Activated CD4-positive, alpha-beta T cell treated with anti-CD3 and anti-CD28 coated beads for 1 hour (primary cell): ENCODE data around the gene AK8.

Experiments
- DNase-seq: peaks from one replicate; pipeline ENCODE4 v3.0.0-alpha.2; 2020

Gene AK8

DNA sequence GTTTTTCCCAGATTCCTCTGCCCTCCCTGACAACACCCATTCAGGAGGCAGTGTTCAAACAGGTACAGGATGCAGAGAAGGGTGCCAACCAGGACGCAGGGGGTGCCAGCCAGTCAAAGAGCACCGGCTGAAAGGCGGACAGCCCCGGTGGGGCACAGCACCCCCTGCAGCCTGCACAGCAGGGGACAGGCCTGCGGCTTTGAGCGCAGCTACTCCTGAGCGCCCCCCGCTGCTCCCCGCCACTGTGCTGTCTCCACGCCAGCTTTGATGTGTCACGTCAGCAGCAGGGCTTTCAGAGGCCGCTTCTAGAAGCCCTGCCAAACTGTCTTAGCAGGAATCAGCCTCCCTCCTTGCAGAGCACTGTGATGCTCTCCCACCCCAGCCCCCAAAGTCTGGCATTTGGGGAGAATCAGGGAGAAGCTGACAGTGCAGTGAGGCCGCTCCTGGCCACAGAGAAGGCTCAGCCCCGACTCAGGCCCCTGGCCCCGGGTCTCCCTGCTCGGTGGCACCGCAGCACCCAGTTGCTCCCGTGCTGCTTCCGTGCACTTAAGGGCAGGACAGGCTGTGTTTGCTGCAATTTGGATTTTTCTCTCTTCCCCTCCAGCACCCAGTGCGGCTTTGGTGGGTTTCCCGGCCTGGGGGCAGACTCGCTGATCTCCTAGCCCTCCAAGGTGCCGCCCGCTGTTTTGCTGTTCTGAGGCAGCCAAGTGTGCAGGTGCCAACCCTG is 20.3 kb downstream of the AK8 start:
- no peak for DNase-seq

DNA sequence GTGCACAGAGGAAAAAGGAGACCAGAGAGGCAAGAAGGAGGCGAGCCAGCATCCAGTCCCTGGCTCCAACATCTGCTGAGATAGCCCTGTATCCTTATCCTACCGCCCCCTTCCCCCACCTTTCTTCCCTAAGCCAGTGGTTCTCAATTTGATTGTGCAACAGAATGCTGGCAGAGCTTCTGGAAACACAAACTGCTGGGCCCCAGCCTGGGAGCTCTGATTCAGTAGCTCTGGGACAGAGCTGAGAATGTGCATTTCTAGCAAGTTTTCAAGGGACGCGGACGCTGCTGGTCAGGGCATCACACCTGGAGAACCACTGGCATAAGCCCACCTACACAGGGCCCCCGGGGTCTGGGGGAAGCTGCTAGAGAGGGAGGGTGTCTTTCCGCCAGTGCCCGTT is 21.1 kb downstream of the AK8 start:
- DNase-seq: no peak

DNA sequence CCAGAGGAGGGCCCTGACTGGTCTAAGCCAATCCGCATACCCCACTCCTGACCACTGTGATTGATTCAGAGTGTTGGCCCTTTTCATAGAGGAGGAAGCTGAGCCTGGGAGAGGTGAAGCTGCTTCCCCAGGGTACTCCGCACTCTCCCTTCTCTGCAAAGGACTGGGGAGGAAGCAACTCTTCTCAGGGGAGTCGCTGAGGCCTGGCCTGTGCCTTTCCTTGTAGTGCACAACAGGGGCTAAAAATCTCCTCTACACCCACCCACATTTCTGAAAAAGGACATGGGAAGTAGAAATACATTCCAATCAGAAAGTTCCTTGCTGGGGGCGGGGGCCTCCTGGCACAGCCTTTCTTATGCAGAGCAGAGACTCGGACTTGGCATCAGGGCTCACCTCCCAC is 22.2 kb downstream of the AK8 start:
- DNase-seq: no peak

DNA sequence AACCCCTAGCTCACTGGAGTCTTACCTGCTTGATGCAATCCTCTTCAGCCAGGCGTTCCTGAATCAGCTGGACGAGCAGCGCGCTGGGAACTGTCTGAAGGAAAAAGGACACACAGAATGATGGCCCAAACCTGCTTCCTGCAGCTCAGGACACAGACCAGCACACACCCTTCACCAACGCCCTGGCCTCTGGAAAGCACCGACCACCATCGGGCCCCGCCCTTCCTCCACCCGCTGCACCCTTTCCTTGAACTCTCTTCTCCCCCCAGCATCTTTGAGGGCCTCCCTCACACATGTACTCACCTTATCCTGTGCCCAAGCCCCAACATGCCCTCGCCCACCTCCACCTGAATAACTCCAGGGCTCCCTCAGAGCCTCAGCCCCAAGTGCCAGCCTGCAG is 23.3 kb downstream of the AK8 start:
- no peak for DNase-seq

DNA sequence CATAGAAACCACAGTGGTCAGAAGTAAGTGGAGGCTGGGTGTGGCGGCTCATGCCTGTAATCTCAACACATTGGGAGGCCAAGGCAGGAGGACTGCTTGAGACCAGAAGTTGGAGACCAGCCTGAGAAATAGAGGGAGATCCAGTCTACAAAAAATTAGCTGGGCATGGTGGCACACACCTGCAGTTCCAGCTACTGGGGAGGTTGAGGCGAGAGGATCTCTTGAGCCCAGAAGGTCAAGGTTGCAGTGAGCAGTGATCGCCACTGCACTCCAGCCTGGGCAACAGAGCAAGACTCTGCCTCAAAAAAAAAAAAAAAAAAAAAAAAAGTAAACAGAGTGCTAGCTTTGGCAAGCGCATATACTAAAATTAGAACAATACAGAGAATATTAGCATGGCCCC is 24.6 kb downstream of the AK8 start:
- no peak for DNase-seq

DNA sequence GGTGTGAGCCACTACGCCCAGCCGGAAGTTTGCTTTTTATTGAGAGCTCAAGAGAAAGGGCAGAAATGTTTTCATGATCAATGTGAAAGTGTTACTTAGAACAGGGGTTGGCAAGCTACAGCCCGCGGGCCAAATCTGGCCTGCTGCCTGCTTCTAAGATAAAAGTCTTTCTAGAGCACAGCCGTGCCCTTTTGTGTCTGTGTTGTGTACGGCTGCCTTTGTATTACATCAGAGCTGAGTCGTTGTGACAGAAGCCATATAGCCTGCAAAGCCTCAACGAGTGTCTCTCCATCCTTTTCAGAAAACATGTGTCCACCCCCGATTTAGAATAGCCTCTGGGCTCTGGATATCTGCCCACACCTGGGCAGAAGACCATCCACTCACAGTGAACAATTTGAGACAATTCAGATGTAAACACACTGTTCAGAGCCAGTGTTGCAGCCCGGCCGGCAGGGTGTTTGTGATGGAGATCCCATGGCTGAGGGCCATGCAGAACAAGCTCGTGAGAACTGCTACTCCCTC is 28.8 kb downstream of the AK8 start:
- DNase-seq: no peak

DNA sequence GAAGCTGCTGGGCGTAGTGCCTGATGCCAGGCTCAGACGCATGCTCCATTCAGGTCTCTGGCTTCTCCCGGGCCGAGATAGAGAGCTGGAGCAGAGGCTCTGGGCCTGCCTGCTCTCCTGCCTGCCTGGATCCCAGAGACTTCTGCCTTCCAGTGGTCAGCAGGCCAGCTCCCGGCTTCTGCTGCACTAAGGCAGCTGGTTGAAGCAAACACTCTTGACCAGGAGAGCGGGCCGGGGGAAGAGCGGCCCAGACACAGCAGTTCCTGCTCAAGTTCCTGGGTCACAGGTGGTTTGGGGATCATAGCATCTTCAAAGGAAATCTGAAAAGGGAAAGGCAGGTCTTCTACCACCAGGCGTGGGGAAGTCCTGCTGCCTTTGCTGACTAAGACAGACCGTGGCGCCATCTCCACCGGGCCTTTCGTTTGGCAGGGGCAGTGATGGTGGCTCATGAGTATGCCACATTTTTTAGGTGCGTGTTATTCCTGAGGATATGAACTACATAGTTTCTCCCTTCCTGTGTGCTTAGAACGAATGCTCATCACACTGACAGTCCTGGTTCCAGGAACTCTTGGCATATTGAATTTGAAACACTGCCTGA is 31.1 kb downstream of the AK8 start:
- DNase-seq: no peak

DNA sequence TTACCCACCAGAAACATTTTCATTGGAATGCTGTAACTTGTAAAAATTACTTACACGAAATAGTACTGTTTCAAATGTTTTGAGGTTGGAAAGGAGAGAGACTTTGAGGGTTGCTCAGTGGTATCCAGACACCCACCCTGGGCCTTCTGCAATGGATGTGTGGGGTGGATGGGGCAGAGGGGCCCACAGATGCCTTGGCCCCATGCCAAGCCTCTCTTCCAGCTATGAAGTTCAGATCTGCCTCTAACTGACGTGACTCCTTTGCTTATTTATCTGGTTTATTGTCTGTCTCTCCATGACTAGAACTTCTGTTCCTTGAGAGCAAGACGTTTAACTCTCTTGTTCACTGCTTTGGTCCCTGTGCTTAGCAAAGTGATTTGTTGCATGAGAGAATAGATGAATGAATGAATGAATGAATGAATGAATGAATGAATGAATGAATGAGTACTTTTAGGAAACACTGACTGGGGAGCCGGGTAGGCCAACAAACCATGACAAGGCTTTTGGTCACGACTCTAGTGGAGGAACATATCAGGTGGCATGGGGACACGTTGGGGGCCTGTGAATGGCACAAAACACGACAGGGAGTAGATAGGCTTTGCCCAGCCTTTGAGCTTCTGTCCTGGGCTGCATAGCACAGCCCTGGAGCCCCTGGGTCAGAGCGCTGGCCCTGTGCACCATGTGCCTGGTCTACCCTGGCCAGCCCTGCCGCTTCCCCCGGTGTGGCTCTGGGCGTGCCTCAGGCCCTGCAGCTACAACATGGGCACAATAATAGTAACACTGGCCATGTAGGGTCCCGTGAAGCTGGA is 31.8 kb downstream of the AK8 start:
- no peak for DNase-seq

DNA sequence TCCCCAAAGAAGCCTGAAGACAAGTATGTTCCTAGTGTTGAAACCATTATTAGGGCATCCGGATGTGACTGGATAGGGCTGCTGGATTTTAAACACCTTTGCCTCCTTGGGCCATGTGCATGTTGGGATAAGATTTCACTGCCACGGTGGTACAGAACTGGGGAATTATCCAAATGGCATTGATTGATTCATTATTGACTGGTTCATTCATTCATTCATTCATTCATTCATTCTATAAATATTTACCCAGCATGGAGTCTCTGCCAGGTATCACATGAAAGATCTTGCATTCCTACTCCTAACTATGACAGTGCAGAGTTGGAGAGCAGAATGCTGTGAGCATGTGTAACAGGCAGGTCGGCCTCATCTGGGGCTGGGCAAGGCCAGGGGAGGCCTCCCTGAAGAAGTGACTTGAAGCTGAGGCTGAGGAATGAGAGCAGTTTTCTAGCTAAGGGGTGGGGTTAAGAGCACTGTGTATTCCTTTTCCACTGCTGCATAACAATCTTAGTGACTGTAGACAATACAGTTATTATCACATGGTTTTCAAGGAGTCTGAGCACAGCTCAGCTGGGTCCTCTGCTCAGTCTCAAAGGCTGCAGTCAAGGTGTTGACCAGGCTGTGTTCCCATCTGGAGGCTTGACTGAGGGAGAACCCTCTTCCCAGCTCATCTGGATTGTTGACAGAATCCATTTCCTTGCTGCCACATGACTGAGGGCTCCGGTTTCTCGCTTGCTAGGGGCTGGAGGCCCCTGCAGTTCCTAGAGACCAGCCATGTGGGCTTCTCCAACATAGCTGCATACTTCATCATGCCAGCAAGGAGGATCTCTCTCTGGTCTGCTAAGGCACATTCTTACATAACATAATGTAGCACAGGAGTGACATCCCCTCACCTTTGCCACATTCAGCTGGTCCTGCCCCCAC is 35.7 kb downstream of the AK8 start:
- DNase-seq: no peak

DNA sequence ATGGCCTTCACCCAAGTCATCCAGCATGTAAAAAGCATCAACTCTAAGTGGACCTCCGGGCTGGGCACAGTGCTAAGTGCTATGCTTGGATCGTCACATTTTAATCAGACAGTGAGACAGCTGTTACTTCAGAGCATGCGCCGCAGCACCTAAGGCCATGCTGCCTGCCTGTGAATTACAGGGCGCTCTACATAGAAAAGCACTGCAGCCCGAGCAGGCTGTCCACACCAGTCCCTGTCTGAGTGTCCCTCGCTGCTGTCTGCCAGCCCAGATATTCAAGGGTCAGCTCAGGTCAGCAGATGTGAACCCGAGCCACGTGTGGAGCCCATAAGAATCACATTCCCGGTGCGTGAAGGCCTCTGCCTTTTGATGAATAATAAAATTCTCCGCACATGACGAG is 37.1 kb downstream of the AK8 start:
- DNase-seq: no peak

DNA sequence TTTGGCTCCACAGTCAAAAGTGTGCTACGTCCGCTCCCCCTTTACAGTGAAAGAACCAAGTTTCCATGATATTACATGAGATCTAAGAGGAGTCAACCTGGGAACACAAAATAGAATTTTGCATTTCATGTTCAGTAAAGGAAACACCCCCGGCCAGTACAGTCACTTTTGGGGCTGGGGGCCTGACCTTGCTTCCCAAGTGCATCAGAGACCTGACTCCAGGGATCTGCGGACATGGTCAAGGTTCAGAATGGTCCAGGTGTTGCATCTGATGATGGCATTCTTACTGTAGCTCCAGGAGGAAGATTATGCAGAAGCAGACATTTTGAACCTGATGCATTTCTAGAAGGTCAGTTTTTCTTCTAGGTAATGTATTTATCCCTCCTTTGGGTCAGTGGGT is 39.8 kb downstream of the AK8 start:
- no peak for DNase-seq

DNA sequence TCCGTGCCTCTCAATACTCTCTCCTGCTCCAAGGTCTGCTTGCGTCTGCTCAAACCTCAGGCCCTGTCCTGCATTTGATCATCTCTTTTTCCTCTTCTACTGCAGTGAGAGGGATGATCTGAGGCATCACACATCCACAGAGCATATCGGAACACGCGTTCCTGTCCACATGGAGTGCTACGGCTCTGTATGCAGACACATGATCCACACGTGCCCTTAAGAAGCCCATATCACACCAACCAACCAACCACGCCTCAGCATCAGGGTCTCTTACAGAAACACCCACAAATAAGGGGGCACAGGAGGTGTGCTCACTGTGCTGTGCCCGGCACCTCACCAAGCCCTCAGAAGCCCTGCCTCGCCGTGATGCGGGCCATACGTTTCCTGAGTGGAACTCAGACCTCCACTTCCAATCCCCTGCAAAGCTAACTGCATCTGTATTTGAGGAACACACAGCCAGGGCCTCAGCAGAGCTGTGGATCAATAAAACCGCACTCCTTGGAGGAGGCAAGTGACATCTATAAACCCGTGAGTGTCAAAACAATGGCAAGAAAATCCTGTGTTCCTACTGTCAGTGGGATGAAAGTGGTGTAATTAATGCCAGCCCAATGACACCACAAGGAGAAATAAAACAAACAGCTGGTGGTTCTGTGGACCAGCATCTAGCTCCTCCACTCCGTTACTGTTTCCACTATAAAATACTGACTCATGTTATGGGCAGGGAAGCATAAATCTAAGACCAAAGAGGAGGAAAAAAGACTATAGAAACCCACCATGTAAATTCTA is 40.4 kb downstream of the AK8 start:
- DNase-seq: no peak

DNA sequence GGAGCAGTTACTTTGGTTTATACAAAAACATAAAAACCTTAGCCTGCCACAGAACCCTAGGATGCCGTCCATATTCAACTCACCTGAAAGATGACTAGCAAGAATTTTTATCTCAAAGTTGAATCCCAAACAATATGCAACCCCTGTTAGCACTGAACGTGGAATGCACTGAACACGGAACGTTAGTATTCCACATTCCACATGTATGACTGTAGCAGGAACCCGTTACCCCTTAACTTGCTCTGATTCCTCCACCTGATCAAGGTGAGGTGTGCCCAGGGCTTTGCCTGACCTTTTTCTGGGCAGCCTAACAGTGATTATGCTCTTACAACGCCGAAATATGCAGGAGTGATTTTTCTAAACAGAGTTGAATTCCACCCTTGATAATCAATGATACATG is 43.7 kb downstream of the AK8 start:
- no peak for DNase-seq

DNA sequence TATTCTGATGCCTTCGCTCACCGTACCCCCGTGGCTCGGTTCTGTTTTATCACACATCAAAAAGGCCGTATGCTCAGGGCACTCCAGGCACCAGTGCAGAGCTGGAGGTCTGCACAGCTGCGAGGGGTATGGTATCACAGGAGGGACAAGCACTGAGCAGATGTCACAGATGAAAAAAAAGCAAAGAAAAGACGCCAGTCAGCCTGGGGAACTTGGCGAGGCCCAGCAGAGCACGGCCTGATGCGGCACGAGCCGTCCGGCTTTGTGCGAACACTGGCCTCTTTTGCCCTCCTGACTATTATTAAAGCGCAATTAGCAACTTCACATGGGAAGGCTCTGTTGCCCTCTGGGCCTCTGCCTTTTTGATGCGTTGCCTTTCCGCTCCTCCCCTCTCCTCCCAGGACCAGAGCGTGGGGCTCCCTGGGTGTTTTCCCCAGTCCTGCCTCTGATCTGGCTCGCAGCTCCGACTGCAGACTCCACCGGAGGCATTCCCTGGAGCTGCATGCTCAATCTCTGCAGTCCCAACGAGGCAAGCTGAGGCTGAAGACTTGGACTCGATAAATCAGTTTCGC is 44.4 kb downstream of the AK8 start:
- DNase-seq: no peak

DNA sequence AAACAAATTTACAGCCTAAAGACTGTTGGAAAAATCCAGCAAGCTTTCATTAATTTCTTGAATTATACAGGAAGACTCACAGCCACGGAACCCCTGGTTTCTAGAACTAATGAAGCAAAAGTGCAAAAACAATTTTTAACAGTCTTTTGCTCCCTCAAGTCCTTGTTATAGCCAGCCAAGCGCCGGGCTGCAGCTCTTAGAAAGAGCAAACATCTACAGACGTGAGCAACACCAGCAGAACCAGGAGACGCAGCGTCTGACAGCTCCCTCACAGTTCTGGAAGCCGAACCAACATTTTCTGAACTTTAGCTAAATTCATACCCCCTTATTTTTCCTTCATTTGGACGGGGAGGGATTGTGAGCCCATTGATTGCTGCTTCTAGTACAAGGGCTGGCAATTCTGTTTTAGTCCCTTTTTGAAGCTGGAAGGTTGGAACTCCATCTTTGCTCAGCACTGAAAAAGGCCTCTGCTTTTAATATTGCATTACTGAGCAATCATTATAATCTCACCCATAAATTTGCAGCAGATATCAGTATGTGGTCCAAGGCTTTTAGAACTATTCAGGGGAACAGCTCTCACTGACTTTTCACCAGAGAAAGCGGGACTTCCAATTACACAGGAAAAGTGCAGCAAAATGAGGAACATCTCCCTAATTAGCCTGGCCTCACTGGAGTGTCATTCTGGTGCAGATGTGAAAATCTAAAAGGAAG is 45.8 kb downstream of the AK8 start:
- DNase-seq: no peak

DNA sequence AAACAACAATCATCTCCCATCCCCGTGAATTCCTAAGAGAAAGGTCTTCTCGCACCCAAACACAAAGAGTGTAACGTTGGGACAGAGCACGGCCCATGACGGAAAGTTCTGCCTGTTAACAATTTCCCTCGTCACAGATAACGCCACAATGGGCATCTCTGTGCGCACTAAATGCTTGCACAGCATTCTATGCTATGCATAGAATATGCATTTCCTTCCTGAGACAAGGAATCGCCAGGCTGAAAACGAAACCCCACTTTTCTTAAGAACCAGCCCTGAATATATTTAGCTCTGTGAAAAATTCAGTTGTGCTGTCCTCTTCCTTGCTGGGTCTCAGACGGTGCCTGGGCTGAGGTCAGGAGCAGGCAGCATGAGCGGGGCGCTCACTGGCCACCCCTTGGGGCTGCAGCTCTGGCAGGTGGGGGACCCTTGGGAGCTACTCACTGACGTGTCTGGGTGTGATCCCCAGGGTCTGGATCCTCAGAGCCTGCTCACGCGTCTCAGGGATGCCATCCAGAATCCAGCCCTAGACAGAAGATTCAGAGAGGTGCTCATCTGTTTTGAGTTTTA is 49.8 kb downstream of the AK8 start:
- DNase-seq: no peak

DNA sequence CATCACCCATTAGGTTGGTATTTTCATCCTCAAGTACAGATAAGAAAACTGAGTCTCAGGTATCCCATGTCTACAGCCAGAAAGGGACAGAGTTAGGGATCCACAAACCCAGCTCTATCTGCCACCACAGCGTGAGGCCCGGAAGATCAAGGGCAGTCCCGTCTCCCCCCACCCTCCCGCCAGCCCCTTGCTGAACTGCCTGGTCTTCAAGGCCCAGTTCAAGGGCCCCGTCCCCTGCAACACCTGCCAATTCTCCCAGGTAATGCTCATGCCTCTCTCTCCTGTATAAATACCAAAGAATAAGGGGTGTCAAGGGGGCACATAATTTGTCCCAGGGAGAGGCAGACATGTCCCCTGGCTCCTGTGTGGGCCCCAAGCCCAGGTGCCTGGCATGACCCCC is 50.7 kb downstream of the AK8 start:
- no peak for DNase-seq

DNA sequence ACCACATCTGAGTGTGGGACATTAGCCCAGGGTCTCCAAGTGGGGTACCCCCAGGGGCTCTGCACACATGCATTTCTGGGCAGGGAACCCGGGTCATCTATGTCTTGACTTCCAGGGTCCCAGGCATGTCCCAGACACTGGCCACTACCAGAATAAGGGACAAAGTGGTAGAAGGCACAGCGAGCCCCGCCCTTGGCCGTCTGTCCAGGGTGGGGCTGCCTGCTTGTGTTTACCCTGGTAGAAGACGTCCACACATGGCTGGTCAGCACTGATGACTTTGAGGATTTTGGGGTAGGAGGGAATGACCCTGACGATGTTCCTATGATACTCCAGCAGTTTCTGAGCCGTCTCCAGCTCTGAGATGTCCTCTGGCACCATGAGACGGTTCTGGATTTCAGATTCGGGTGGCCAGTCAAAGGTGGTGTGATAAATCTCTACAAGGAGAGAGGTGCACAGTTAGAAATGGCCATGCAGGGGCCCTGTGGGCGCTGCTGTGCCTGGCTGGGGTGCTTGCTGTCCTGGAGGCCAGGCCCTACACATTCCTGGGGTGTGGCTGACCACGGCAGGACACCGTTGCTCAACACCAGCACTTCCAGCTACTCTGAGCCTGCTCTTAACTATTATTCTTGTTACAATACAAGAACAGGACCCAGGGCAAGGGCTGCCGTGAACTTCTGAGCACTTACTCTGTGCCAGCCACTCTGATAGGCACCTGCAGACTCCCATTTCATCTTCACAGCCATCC is 51.3 kb downstream of the AK8 start:
- no peak for DNase-seq

DNA sequence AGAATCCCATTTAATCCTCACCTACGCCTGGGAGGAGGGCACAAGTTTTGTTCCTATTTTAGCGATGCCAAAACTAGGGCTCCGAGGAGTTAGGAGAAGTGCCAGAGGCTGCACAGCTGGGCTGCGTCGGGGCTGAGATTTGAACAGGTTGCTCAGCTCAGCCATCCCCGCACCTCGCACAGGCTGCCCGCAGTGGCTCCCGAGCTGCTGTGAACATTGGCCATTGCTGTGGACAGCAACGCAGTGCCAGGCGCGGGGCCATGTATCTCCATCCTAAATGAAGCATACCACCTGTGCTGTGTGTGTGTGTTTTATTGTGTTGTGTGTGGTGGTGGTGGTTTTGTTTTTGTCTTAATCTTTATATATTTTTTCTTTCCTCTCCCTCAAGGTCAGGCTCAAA is 52.0 kb downstream of the AK8 start:
- DNase-seq: no peak

DNA sequence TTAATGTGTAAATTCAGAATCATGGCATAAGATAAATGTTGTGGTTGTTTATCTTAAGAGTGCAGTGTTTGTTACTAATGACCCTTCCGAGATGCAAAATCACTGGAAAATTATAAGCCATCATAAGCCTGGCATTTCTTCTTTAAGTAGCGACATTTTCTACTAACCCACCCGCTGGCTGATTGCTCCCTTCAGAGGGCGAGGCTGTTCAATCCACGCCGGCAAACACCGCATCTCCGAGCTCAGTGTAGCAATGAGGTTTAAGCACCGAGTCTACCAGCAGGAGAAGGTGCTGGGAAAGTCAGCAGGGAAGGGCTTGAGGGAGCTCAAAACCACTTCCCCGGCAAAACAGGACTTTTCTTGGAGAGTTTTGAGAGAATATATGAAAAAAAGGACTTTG is 52.7 kb downstream of the AK8 start:
- no peak for DNase-seq
